Mucosa of rectum (tissue), 2 donors: ENCODE measurements around the gene FGF4.

ENCODE experiments used
- H3K27ac ChIP-seq, 2 donors: one replicate each; pipeline ENCODE4 v1.7.0; 2013; ENCODE audit warnings: inconsistent platforms in 2 of 2, low read depth in 2 of 2, low read length in 2 of 2
- H3K27me3 ChIP-seq, 2 donors: one replicate each; pipeline ENCODE4 v1.7.0; 2013; ENCODE audit warnings: low read length in 2 of 2; ENCODE audit not compliant: control insufficient read depth in 2 of 2, insufficient read depth in 2 of 2
- H3K36me3 ChIP-seq, 2 donors: one replicate each; pipeline ENCODE4 v1.7.0; 2013; ENCODE audit warnings: low read length in 2 of 2; ENCODE audit not compliant: control insufficient read depth in 2 of 2, insufficient read depth in 2 of 2
- H3K4me1 ChIP-seq, 2 donors: one replicate each; pipeline ENCODE4 v1.7.0; 2013; ENCODE audit warnings: low read length in 2 of 2, mild to moderate bottlenecking in 1 of 2; ENCODE audit not compliant: control insufficient read depth in 2 of 2, insufficient read depth in 2 of 2
- H3K4me3 ChIP-seq, 2 donors: one replicate each; pipeline ENCODE4 v1.7.0; 2013; ENCODE audit warnings: low read length in 2 of 2
- H3K9ac ChIP-seq, 2 donors: one replicate each; pipeline ENCODE4 v1.7.0; 2013; ENCODE audit warnings: low read length in 2 of 2, low read depth in 1 of 2, mild to moderate bottlenecking in 1 of 2
- H3K9me3 ChIP-seq, 2 donors: one replicate each; pipeline ENCODE4 v1.7.0; 2013; ENCODE audit warnings: low read length in 2 of 2; ENCODE audit not compliant: control insufficient read depth in 2 of 2
- donor health status: healthy.
- donor health status: Normal muscosa, but diverticular disease.

The FGF4 gene

DNA sequence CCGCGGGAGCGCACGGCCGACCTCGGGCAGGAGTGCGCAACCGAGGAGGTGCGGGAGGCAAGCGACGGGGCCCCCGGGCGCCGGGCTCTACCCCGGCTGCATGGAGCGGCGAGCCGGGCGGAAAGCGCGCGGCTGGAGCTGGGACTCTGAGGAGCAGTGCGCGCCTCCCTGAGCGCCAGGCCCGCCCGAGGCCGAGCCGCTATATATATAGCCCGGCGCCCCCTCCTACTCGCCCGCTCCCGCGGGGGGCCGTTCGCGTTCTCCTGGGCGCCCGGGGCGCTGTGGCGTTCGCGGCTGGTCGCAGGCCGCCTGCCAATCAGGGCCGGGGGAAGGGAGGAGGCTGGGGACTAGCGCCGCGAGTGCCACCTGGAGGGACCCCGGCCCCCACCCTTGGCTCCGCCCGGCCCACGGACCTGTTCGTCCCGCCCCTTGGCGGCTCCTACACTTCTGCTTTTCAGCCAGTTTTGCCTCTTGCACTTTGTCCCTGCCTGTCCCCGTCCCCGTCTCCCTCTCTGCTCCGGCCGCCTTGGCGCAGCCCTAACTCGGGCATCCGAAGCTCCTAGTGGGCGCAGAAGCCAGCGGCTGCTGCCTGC, at the start of gene FGF4:
TSS of gene FGF4 (minus strand) at position 179 of the 593 bp plus-strand sequence. CDS start 257 bp downstream, outside the sequence.
- H3K27me3 ChIP-seq: peaks cover 12 to 19% of the 10 kb centered on the region in 2 donors
- H3K9ac ChIP-seq: no peak within 1 kb of the TSS
- no peaks in the 10 kb centered on the region for H3K9me3 ChIP-seq
- H3K4me1 ChIP-seq: no peaks in the 10 kb centered on the region
- H3K4me3 ChIP-seq: no peak within 1 kb of the TSS
- H3K27ac ChIP-seq: no peak within 1 kb of the TSS
- H3K36me3 ChIP-seq: no peaks in the 10 kb centered on the region

GRCh38 chr11:69823641-69824265, 48.6 kb upstream of the FGF4 start:
- H3K4me3 ChIP-seq: no peak overlapping the region
- H3K36me3 ChIP-seq: no peaks in the 10 kb centered on the region
- H3K4me1 ChIP-seq: peaks cover under 1 to 3% of the 10 kb centered on the region in 2 donors
- no peaks in the 10 kb centered on the region for H3K9me3 ChIP-seq
- H3K27ac ChIP-seq: no peak overlapping the region
- H3K27me3 ChIP-seq: peaks cover 9 to 17% of the 10 kb centered on the region in 2 donors
- no peak overlapping the region for H3K9ac ChIP-seq

GRCh38 chr11:69822676-69823494, 47.7 kb upstream of the FGF4 start:
- Histone ChIP-seq H3K27me3 (peaks cover 9 to 17% of the 10 kb centered on the region in 2 donors), H3K4me3 (no peak overlapping the region), H3K27ac (no peak overlapping the region), H3K4me1 (no peaks in the 10 kb centered on the region), H3K9me3 (no peaks in the 10 kb centered on the region), H3K36me3 (no peaks in the 10 kb centered on the region), H3K9ac (no peak overlapping the region)

DNA sequence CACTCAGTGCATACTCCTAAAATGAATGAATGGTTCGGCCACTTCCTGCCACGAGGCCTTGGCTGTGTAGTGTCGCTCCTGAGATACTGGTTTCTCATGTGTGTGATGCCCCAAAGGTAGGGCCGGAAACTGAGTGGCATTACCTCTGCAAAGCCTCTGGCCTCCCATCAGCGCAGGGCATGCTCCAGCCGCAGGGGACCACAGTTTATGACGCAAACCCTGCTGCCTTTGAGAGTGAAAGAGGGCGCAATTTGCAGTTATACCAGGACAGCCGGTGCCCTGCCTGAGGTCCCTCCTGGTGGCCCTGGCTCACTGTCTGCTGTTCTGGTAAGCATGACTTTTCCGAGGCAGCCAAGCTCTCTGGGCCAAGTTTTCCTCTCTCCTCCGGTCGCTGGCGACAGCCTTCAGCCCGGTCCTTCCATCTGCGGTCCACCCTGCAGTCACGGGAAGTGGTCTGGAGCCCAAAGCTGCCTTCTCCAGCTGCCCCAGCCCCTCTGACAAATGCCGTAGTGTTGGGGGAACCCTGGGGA, 46.4 kb upstream of the FGF4 start:
- H3K4me3 ChIP-seq: no peak overlapping the region
- no peaks in the 10 kb centered on the region for H3K36me3 ChIP-seq
- H3K27ac ChIP-seq: no peak overlapping the region
- H3K9me3 ChIP-seq: no peaks in the 10 kb centered on the region
- no peaks in the 10 kb centered on the region for H3K4me1 ChIP-seq
- peaks cover 12 to 29% of the 10 kb centered on the region in 2 donors for H3K27me3 ChIP-seq
- H3K9ac ChIP-seq: no peak overlapping the region

DNA sequence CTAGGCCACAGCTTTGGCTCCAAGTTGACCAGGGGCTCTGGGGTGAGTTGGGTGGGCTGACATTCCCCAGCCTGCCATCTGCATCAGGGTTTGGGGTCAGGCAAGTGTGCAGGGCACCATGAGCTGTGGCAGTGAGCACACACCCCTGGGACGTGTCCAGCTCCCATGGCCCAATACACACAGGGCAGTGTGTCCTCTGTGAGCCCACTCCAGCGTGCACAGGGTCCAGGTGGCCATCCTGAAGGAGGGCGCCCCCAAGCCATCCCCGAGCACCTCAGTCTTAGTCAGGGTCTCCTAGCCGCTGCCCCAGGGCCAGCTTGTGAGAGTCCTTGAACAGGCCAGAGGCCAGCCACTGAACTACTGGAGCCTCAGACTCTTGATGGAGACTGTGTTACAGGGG, 45.3 kb upstream of the FGF4 start:
- no peaks in the 10 kb centered on the region for H3K36me3 ChIP-seq
- no peak overlapping the region for H3K4me3 ChIP-seq
- peaks cover 20 to 37% of the 10 kb centered on the region in 2 donors for H3K27me3 ChIP-seq
- H3K9me3 ChIP-seq: no peaks in the 10 kb centered on the region
- H3K27ac ChIP-seq: no peak overlapping the region
- no peaks in the 10 kb centered on the region for H3K4me1 ChIP-seq
- no peak overlapping the region for H3K9ac ChIP-seq

- Histone ChIP-seq H3K4me1 (no peaks in the 10 kb centered on the region), H3K9me3 (no peaks in the 10 kb centered on the region), H3K9ac (no peak overlapping the region), H3K27ac (no peak overlapping the region), H3K36me3 (no peaks in the 10 kb centered on the region), H3K27me3 (peaks cover 20 to 37% of the 10 kb centered on the region in 2 donors), H3K4me3 (no peak overlapping the region)
Measured at GRCh38 chr11:69819541-69820070, 44.5 kb upstream of the FGF4 start.

- Histone ChIP-seq H3K4me3 (no peak within 1 kb of the TSS), H3K9ac (no peak within 1 kb of the TSS), H3K27me3 (peaks cover 20 to 37% of the 10 kb centered on the region in 2 donors), H3K36me3 (no peaks in the 10 kb centered on the region), H3K4me1 (no peaks in the 10 kb centered on the region), H3K9me3 (no peaks in the 10 kb centered on the region), H3K27ac (no peak within 1 kb of the TSS)
Measured at GRCh38 chr11:69818603-69819441, 43.7 kb upstream of the FGF4 start, which contains the start of gene FGF3. TSS of gene FGF3 (minus strand) at chr11:69819416. CDS start at chr11:69818933, 483 bp downstream.

DNA sequence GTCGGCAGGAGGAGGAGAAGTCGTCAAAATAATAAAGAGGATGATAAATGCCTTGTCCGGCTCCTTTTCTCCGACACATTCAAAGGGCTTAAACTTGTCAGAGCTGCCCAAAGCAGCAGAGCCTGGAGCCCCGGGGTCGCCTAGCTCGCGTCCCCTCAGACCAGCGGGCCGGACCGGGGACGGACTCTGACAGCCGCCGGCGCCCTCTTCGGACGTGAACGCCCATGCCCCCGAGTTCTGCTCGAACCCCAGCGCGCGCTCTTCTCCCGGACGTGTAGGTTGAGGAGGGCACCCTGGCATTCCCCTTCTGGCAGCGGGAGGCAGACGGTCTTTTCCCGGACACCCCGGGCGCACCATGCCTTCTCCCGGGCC, 43.1 kb upstream of the FGF4 start:
- Histone ChIP-seq H3K27me3 (peaks cover 20 to 37% of the 10 kb centered on the region in 2 donors), H3K9me3 (no peaks in the 10 kb centered on the region), H3K36me3 (no peaks in the 10 kb centered on the region), H3K9ac (no peak overlapping the region), H3K4me1 (no peaks in the 10 kb centered on the region), H3K27ac (no peak overlapping the region), H3K4me3 (no peak overlapping the region)
